Measurements from ENCODE around the gene CDK5RAP3.
A peak's percentile ranks its signal among the peaks of the same experiment; 100 is the strongest.

GRCh38 chr17:47941246-47942095 is 29.4 kb upstream of the CDK5RAP3 start, which contains the start of gene PNPO:
- peak; percentile 43 for TF ChIP-seq USF2 (IDR thresholded peaks at IDR 0.05; ENCODE audit: borderline replicate concordance, low read depth, low read length)
- no peak for TF ChIP-seq ZBTB33 (IDR thresholded peaks at IDR 0.05; ENCODE audit: borderline replicate concordance, low read depth)
- TF ChIP-seq MXI1 (IDR thresholded peaks at IDR 0.05; ENCODE audit: low read depth, low read length): peak; percentile 100
- TF ChIP-seq CTCF (IDR thresholded peaks at IDR 0.05): no peak; the same call in 1 of the 2 replicates
- TF ChIP-seq EZH2phosphoT487 (IDR thresholded peaks at IDR 0.05; ENCODE audit: borderline replicate concordance, low read depth): no peak
- no peak for TF ChIP-seq REST (IDR thresholded peaks at IDR 0.05; ENCODE audit: low read depth, low read length)
- peak; percentile 93 for TF ChIP-seq CHD2 (IDR thresholded peaks at IDR 0.05; ENCODE audit: low read length, partially characterized antibody)

Measured in SK-N-SH (cell line).